HepG2 (cell line): ENCODE data around the gene PIH1D2. TPM values are rescaled to one million over a fixed set of nuclear protein-coding genes. Genes with fewer than 3 reads are reported as not detected.

ENCODE experiments used
- EEA1 ChIP-seq: sonication (generic); formaldehyde crosslinking; IDR thresholded peaks from 2 replicates; pipeline ENCODE4 v1.5.1; 2020; ENCODE audit warnings: mild to moderate bottlenecking, missing genetic modification reagents, borderline replicate concordance
- MAF1 ChIP-seq: sonication (generic); formaldehyde crosslinking; IDR thresholded peaks from 2 replicates; pipeline ENCODE4 v1.5.0; 2020; ENCODE audit warnings: missing genetic modification reagents, borderline replicate concordance
- MIXL1 ChIP-seq: IDR thresholded peaks from 2 replicates; pipeline ENCODE4 v1.6.1; 2016
- PHF5A ChIP-seq: IDR thresholded peaks from one replicate; pipeline ENCODE4 v1.6.1; 2018; ENCODE audit warnings: low read depth, missing genetic modification reagents; ENCODE audit not compliant: unreplicated experiment
- SIN3A ChIP-seq: IDR thresholded peaks from 2 replicates; pipeline ENCODE4 v1.6.1; 2011; ENCODE audit warnings: low read depth, mild to moderate bottlenecking, control low read depth, low read length, borderline replicate concordance
- SKI ChIP-seq: fragments of 450-650 bp; IDR thresholded peaks from one replicate; pipeline ENCODE4 v1.6.1; 2018; ENCODE audit warnings: mild to moderate bottlenecking; ENCODE audit not compliant: partially characterized antibody
- SMAD9 ChIP-seq: sonication (generic); formaldehyde crosslinking; IDR thresholded peaks from 2 replicates; pipeline ENCODE4 v1.5.1; 2020; ENCODE audit warnings: mild to moderate bottlenecking, missing genetic modification reagents
- ZBTB3 ChIP-seq: sonication (generic); formaldehyde crosslinking; IDR thresholded peaks from 2 replicates; pipeline ENCODE4 v1.4.0; 2020; ENCODE audit warnings: low read depth, mild to moderate bottlenecking, moderate library complexity, missing genetic modification reagents, borderline replicate concordance
- ZFP36L2 ChIP-seq: sonication (generic); formaldehyde crosslinking; IDR thresholded peaks from 2 replicates; pipeline ENCODE4 v1.4.0; 2020; ENCODE audit warnings: missing genetic modification reagents
- ZMYM2 ChIP-seq: sonication (generic); formaldehyde crosslinking; IDR thresholded peaks from 2 replicates; pipeline ENCODE4 v1.8.0; 2022; ENCODE audit warnings: mild to moderate bottlenecking, missing genetic modification reagents
- ZMYM3 ChIP-seq: sonication (generic); formaldehyde crosslinking; IDR thresholded peaks from 2 replicates; pipeline ENCODE4 v1.5.1; 2020; ENCODE audit warnings: mild to moderate bottlenecking, missing genetic modification reagents
- ZNF121 ChIP-seq: sonication (generic); formaldehyde crosslinking; IDR thresholded peaks from 2 replicates; pipeline ENCODE4 v1.5.0; 2020; ENCODE audit warnings: mild to moderate bottlenecking, missing genetic modification reagents
- ZNF235 ChIP-seq: sonication (generic); formaldehyde crosslinking; IDR thresholded peaks from 2 replicates; pipeline ENCODE4 v1.8.1; 2023; ENCODE audit warnings: mild to moderate bottlenecking, missing genetic modification reagents, borderline replicate concordance
- ZNF292 ChIP-seq: sonication (generic); formaldehyde crosslinking; IDR thresholded peaks from 2 replicates; pipeline ENCODE4 v1.8.1; 2022; ENCODE audit warnings: mild to moderate bottlenecking, low read depth, missing genetic modification reagents, borderline replicate concordance
- ZNF44 ChIP-seq: sonication (generic); formaldehyde crosslinking; IDR thresholded peaks from 2 replicates; pipeline ENCODE4 v1.5.1; 2020; ENCODE audit warnings: mild to moderate bottlenecking, missing genetic modification reagents
- ZNF446 ChIP-seq: sonication (generic); formaldehyde crosslinking; IDR thresholded peaks from 2 replicates; pipeline ENCODE4 v1.5.0; 2020; ENCODE audit warnings: mild to moderate bottlenecking, missing genetic modification reagents
- ZNF772 ChIP-seq: sonication (generic); formaldehyde crosslinking; IDR thresholded peaks from 2 replicates; pipeline ENCODE4 v1.5.0; 2020; ENCODE audit warnings: mild to moderate bottlenecking, missing genetic modification reagents
- ZNF839 ChIP-seq: sonication (generic); formaldehyde crosslinking; IDR thresholded peaks from 2 replicates; pipeline ENCODE4 v1.4.0; 2020; ENCODE audit warnings: missing genetic modification reagents, mild to moderate bottlenecking, borderline replicate concordance
- polyA plus RNA-seq, 8 experiments: library from polyadenylated mRNA; depleted of rRNA in 3 of 8; stranded (reverse) in 7 of 8; unstranded in 1 of 8; fragments of >200 nt; fragmentation: Illumina TruSeq in 4 of 8; extraction: Trizol in 4 of 8; gene quantifications; 2 replicates each; pipeline versions ENCODE4 v1.2.1 to v1.2.3, GENCODE V29; 2011 to 2016; ENCODE audit warnings: low read depth in 4 of 8, missing spikeins in 1 of 8, mixed read lengths in 1 of 8; ENCODE audit not compliant: insufficient read depth in 1 of 8
- total RNA-seq, 5 experiments: library from RNA; depleted of rRNA; stranded (reverse); fragments of >200 nt; fragmentation: Illumina TruSeq; extraction: Trizol; gene quantifications; 2 replicates each; pipeline ENCODE4 v1.2.3, GENCODE V29; 2016; ENCODE audit warnings: low read depth in 1 of 5
- TF ChIP-seq, protein P1 (sequence below): sonication (generic); formaldehyde crosslinking; IDR thresholded peaks from 2 replicates; pipeline ENCODE4 v1.5.1; 2020; ENCODE audit warnings: missing genetic modification reagents, mild to moderate bottlenecking, borderline replicate concordance
- TF ChIP-seq, protein P2 (sequence below): sonication (generic); formaldehyde crosslinking; conservative IDR thresholded peaks from 2 replicates; pipeline ENCODE4 v1.4.0; 2020; ENCODE audit warnings: missing genetic modification reagents
- TF ChIP-seq, protein P3 (sequence below): sonication (generic); formaldehyde crosslinking; IDR thresholded peaks from 2 replicates; pipeline ENCODE4 v1.8.0; 2022; ENCODE audit warnings: missing genetic modification reagents, mild to moderate bottlenecking, moderate library complexity, borderline replicate concordance
- TF ChIP-seq, protein P4 (sequence below): sonication (generic); formaldehyde crosslinking; IDR thresholded peaks from 2 replicates; pipeline ENCODE4 v1.4.0; 2020; ENCODE audit warnings: low read depth, mild to moderate bottlenecking, missing genetic modification reagents

Gene PIH1D2
- total and polyA plus RNA-seq, 2 of the 13 experiments (the other 11 are each of a cell fraction or from before 2014, with no cell fraction given): 0.49 to 2.7 TPM

DNA sequence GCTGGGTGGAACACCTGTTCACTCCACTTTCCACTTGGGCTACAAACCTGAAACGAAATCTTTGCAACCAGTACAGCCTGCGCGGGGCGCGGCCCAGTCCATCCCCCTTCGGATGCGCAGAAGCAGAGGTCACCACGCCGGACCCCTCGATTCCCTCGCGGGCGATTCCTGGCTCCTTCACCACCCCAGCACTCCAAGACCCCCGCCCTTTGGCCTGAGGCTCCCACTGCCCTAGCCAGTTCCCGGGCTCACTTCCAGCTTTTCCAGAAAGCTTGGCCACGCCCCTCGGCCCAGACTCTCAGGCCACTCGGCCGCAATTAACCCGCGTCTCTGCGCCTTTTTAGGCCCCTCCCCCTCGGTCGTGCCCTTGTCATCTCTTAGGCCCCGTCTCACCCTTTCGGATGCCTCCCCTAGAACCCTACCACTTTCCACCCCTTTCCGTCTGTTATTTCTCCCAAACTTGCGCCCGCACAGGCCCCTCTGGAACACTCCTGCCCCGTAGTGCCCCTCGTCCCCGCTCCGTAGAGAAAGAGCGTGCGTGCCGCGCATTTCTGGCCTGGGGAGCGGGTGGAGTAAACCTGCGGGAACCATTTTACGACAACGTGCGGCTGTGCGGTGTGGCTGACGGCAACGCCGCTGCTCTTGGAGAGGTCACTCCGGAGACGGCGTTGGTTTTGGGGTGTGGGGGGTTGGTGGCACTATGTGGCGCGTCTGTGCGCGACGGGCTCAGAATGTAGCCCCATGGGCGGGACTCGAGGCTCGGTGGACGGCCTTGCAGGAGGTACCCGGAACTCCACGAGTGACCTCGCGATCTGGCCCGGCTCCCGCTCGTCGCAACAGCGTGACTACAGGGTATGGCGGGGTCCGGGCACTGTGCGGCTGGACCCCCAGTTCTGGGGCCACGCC lies 48.8 kb downstream of the PIH1D2 start, which contains the start of gene DLAT (continued):
- TF ChIP-seq, protein P1, sequence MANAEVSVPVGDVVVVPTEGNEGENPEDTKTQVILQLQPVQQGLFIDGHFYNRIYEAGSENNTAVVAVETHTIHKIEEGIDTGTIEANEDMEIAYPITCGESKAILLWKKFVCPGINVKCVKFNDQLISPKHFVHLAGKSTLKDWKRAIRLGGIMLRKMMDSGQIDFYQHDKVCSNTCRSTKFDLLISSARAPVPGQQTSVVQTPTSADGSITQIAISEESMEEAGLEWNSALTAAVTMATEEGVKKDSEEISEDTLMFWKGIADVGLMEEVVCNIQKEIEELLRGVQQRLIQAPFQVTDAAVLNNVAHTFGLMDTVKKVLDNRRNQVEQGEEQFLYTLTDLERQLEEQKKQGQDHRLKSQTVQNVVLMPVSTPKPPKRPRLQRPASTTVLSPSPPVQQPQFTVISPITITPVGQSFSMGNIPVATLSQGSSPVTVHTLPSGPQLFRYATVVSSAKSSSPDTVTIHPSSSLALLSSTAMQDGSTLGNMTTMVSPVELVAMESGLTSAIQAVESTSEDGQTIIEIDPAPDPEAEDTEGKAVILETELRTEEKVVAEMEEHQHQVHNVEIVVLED (CRISPR knock-in tag): peak; percentile 92
- TF ChIP-seq, protein P2, sequence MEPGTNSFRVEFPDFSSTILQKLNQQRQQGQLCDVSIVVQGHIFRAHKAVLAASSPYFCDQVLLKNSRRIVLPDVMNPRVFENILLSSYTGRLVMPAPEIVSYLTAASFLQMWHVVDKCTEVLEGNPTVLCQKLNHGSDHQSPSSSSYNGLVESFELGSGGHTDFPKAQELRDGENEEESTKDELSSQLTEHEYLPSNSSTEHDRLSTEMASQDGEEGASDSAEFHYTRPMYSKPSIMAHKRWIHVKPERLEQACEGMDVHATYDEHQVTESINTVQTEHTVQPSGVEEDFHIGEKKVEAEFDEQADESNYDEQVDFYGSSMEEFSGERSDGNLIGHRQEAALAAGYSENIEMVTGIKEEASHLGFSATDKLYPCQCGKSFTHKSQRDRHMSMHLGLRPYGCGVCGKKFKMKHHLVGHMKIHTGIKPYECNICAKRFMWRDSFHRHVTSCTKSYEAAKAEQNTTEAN: peak; percentile 53
- TF ChIP-seq SIN3A: peak; percentile 75; the same call in 1 of the 2 replicates
- peak; percentile 47; the same call in 1 of the 2 replicates for TF ChIP-seq ZBTB3 (CRISPR knock-in tag)
- peak; percentile 24 for TF ChIP-seq SKI
- peak; percentile 59; the same call in 1 of the 2 replicates for TF ChIP-seq ZNF446 (CRISPR knock-in tag)
- peak; percentile 66 for TF ChIP-seq MIXL1 (CRISPR knock-in tag)
- no peak for TF ChIP-seq ZMYM3 (CRISPR knock-in tag)
- TF ChIP-seq, protein P3, sequence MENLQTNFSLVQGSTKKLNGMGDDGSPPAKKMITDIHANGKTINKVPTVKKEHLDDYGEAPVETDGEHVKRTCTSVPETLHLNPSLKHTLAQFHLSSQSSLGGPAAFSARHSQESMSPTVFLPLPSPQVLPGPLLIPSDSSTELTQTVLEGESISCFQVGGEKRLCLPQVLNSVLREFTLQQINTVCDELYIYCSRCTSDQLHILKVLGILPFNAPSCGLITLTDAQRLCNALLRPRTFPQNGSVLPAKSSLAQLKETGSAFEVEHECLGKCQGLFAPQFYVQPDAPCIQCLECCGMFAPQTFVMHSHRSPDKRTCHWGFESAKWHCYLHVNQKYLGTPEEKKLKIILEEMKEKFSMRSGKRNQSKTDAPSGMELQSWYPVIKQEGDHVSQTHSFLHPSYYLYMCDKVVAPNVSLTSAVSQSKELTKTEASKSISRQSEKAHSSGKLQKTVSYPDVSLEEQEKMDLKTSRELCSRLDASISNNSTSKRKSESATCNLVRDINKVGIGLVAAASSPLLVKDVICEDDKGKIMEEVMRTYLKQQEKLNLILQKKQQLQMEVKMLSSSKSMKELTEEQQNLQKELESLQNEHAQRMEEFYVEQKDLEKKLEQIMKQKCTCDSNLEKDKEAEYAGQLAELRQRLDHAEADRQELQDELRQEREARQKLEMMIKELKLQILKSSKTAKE (CRISPR knock-in tag): 0 out of 2 replicates have a peak, but pooled peaks have one; percentile 6
- TF ChIP-seq ZNF292 (CRISPR knock-in tag): peak; percentile 60; the same call in 1 of the 2 replicates
- TF ChIP-seq PHF5A: peak; percentile 74
- peak; percentile 79; the same call in 1 of the 2 replicates for TF ChIP-seq ZNF772 (CRISPR knock-in tag)
- peak; percentile 27; the same call in 1 of the 2 replicates for TF ChIP-seq ZNF235 (CRISPR knock-in tag)
- TF ChIP-seq ZNF121: 0 out of 2 replicates have a peak, but pooled peaks have one; percentile 3
- no peak for TF ChIP-seq ZNF44 (CRISPR knock-in tag)
- no peak; the same call in 1 of the 2 replicates for TF ChIP-seq SMAD9 (CRISPR knock-in tag)
- TF ChIP-seq, protein P4, sequence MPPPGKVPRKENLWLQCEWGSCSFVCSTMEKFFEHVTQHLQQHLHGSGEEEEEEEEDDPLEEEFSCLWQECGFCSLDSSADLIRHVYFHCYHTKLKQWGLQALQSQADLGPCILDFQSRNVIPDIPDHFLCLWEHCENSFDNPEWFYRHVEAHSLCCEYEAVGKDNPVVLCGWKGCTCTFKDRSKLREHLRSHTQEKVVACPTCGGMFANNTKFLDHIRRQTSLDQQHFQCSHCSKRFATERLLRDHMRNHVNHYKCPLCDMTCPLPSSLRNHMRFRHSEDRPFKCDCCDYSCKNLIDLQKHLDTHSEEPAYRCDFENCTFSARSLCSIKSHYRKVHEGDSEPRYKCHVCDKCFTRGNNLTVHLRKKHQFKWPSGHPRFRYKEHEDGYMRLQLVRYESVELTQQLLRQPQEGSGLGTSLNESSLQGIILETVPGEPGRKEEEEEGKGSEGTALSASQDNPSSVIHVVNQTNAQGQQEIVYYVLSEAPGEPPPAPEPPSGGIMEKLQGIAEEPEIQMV (CRISPR knock-in tag): peak; percentile 90
- no peak for TF ChIP-seq ZFP36L2 (CRISPR knock-in tag)
- peak; percentile 82; the same call in 1 of the 2 replicates for TF ChIP-seq MAF1
- TF ChIP-seq EEA1 (CRISPR knock-in tag): no peak
- no peak; the same call in 1 of the 2 replicates for TF ChIP-seq ZNF839 (CRISPR knock-in tag)
- no peak for TF ChIP-seq ZMYM2 (CRISPR knock-in tag)
